ENCODE results near the gene TRAPPC5. TPM values are rescaled to one million over a fixed set of nuclear protein-coding genes. Genes with fewer than 3 reads are reported as not detected.

Gene TRAPPC5
- total RNA-seq, 1 experiment from 2014 or later, result 77.4 TPM

DNA sequence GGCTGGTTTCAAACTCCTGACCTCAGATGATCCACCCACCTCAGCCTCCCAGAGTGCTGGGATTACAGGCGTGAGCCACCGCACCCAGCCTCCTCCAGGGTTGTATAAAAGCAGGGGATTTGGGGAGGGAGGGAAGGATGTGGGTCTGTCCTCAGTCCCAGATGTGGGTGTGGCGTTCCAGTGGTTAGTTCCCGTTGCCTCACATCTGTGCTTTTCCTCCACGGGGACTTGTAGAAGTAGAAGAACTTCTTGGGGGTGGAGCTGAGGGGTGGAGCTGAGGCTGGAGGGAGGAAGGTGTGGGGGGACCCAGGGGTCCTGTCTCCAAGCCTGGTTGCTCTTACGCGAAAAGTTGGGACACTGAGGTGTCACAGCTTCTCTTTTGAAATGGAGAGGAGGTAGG, 4.3 kb upstream of the TRAPPC5 start:
- H3K23ac ChIP-seq (ENCODE audit: insufficient read length, low read depth, low read length), result no peak overlapping the region
- no peak overlapping the region for H4K8ac ChIP-seq (replicated peaks; ENCODE audit: insufficient read length, low read depth, low read length)
- no peak overlapping the region for H3T11ph ChIP-seq (ENCODE audit: low read length)
- H3K4me3 Mint-ChIP-seq, result no peak overlapping the region
- no peak overlapping the region for H2BK5ac ChIP-seq (ENCODE audit: insufficient read length, low read length)
- H3K27me3 ChIP-seq (ENCODE audit: insufficient read depth, low read length), result no peaks in the 10 kb centered on the region; the same call in 1 of the 2 replicates
- H2BK120ac ChIP-seq (ENCODE audit: low read depth, low read length, poor library complexity, severe bottlenecking), result no peak overlapping the region
- no CpG with 5 or more reads among the region's 7 CpGs for WGBS (ENCODE audit: extremely low coverage, insufficient read length, low lambda C conversion rate)
- H2BK12ac ChIP-seq (ENCODE audit: insufficient read length, low read depth, low read length), result no peak overlapping the region
- H2BK15ac ChIP-seq (ENCODE audit: low read depth, low read length), result no peak overlapping the region
- H3K9me3 ChIP-seq (ENCODE audit: control insufficient read depth, low read depth, low read length), result no peaks in the 10 kb centered on the region
- no peak overlapping the region for H3K14ac ChIP-seq (ENCODE audit: insufficient read depth, low read length)
- H3K9ac ChIP-seq (ENCODE audit: extremely low read depth, insufficient read length, low read length), result no peak overlapping the region
- H4K20me1 ChIP-seq (ENCODE audit: control insufficient read depth, insufficient read depth, insufficient read length), result no peaks in the 10 kb centered on the region
- no peaks in the 10 kb centered on the region for H3K79me1 ChIP-seq (ENCODE audit: insufficient read depth, low read depth, low read length, poor library complexity, severe bottlenecking)
- H3K4me1 ChIP-seq (ENCODE audit: insufficient read depth, low read length), result no peaks in the 10 kb centered on the region
- H3K9me3 Mint-ChIP-seq, result peaks cover 0 to 4% of the 10 kb centered on the region in 2 experiments; a peak in 3 of 5 replicates
- TF ChIP-seq, protein P1, sequence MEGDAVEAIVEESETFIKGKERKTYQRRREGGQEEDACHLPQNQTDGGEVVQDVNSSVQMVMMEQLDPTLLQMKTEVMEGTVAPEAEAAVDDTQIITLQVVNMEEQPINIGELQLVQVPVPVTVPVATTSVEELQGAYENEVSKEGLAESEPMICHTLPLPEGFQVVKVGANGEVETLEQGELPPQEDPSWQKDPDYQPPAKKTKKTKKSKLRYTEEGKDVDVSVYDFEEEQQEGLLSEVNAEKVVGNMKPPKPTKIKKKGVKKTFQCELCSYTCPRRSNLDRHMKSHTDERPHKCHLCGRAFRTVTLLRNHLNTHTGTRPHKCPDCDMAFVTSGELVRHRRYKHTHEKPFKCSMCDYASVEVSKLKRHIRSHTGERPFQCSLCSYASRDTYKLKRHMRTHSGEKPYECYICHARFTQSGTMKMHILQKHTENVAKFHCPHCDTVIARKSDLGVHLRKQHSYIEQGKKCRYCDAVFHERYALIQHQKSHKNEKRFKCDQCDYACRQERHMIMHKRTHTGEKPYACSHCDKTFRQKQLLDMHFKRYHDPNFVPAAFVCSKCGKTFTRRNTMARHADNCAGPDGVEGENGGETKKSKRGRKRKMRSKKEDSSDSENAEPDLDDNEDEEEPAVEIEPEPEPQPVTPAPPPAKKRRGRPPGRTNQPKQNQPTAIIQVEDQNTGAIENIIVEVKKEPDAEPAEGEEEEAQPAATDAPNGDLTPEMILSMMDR (conservative IDR thresholded peaks at IDR 0.05), result no peak
- peaks cover 5% of the 10 kb centered on the region for H3K23me2 ChIP-seq (ENCODE audit: insufficient read length, low read depth, low read length, poor library complexity, severe bottlenecking)
- H3K18ac ChIP-seq (ENCODE audit: insufficient read length, low read depth, low read length), result no peak overlapping the region
- no peak for DNase-seq
- no peak overlapping the region for H3K56ac ChIP-seq (ENCODE audit: insufficient read length, low read depth, low read length)
- H3K27ac Mint-ChIP-seq, result no peak overlapping the region
- H3K27ac ChIP-seq (ENCODE audit: insufficient read length, low read depth, low read length), result no peak overlapping the region
- H3K79me2 ChIP-seq (ENCODE audit: insufficient read depth, low read length), result no peaks in the 10 kb centered on the region
- H2AK5ac ChIP-seq (ENCODE audit: insufficient read length, low read length), result no peak overlapping the region
- no peak overlapping the region for H2BK20ac ChIP-seq (ENCODE audit: low read depth, low read length, poor library complexity, severe bottlenecking)
- H3K4me2 ChIP-seq (ENCODE audit: insufficient read depth, insufficient read length, low read length), result no peak overlapping the region
- no peak overlapping the region for H3K4ac ChIP-seq (ENCODE audit: low read depth, low read length)
- H3K27me3 Mint-ChIP-seq (ENCODE audit: low read depth), result peaks cover 75% of the 10 kb centered on the region
- no peaks in the 10 kb centered on the region for H3K36me3 Mint-ChIP-seq (ENCODE audit: insufficient read depth in 1 of 3, low read depth in 3 of 3)
- H2AFZ ChIP-seq (ENCODE audit: low read length), result no peak overlapping the region
- H4K5ac ChIP-seq (ENCODE audit: insufficient read length, low read depth, low read length), result no peak overlapping the region
- H3K4me1 Mint-ChIP-seq, result peaks cover 8 to 16% of the 10 kb centered on the region in 2 experiments
- H4K91ac ChIP-seq (ENCODE audit: insufficient read length, low read depth, low read length), result no peak overlapping the region

Data from H9 (cell line).